Gastroesophageal sphincter (tissue), 3 donors: Measurements from ENCODE around the gene DCLK1.

Experiments used
- CTCF ChIP-seq, 4 experiments: fragments of 200-600 bp in 2 of 4; fragments of 450-650 bp in 2 of 4; sonication (generic) in 1 of 4; IDR thresholded peaks; one replicate each; pipeline ENCODE4 v1.5.1; 2017 to 2019; ENCODE audit warnings: antibody characterized with exemption in 4 of 4, mild to moderate bottlenecking in 2 of 4, moderate library complexity in 2 of 4
- EP300 ChIP-seq: sonication (generic); formaldehyde crosslinking; IDR thresholded peaks from one replicate; pipeline ENCODE4 v1.6.1; 2017; ENCODE audit warnings: antibody characterized with exemption, mild to moderate bottlenecking
- POLR2A ChIP-seq, 2 donors: fragments of 450-650 bp; IDR thresholded peaks; one replicate each; pipeline ENCODE4 v1.6.1; 2017; ENCODE audit warnings: antibody characterized with exemption in 2 of 2, mild to moderate bottlenecking in 2 of 2, moderate library complexity in 1 of 2
- POLR2AphosphoS5 ChIP-seq: sonication (generic); formaldehyde crosslinking; IDR thresholded peaks from one replicate; pipeline ENCODE4 v1.6.1; 2017; ENCODE audit warnings: antibody characterized with exemption

DNA sequence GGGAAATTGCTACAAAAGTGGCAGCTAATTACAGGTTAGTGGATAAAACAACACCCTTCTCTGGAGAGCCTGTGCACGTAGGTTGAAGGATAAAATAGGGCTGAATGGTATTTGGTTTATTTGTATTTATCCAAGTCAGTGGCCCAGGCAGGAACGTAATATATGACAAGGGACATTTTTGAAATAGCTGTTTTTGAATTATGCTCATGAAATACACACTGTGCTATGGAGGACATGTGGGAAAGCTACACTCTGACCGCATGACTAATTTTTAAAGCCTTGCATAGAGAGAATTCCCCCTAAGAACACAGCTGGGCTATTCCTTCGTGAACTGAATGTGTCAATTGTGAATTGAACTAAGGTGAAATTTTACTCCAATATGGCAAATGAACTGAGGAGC lies 362.6 kb downstream of the DCLK1 start:
- TF ChIP-seq CTCF (IDR thresholded peaks at IDR 0.05) (no peak), EP300 (no peak), POLR2A (IDR thresholded peaks at IDR 0.05) (no peak), POLR2AphosphoS5 (no peak)
